Head of caudate nucleus (tissue), 42 donors: Measurements from ENCODE around the gene IGF2BP3.

Experiments
- DNase-seq, 42 donors: peaks; one replicate each; pipeline versions ENCODE4 v3.0.0 to v3.0.0-alpha.2; 2020 to 2021; ENCODE audit warnings: mixed read lengths in 7 of 42
- intact Hi-C: fragments of 100-400 bp; cut with DNase I; formaldehyde crosslinking; loops from one replicate; pipeline ENCODE4 v1.15.0; 2022

The IGF2BP3 gene

DNA sequence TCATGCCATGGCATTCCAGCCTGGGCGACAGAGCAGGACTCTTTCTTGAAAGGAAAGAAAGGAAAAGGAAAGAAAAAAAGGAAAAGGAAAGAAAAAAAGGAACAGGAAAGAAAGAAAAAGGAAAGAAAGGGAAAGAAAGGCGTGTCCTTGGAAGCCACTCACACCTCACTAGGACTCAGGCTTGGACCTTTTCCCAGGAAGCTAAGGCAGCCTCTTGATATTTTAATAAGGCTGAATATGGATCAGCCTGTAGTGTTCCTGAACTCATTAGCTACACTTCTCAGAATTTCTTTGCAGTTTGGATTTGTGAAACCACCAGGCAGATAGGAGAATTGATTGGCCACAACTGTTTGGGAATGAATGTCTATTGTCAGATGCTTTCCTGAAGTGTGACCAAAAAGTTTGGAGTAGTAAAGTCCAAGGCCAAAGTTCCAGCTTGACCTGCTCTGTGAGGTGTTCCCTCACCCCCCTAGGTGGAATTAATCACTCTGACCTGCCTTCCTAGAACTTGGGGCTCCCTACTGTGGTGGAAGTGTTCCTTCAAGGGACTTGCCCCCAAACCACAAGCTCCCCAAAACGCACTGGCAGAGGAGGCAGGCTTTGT is 178.2 kb downstream of the IGF2BP3 start:
- intact Hi-C loops, result no loop called here

DNA sequence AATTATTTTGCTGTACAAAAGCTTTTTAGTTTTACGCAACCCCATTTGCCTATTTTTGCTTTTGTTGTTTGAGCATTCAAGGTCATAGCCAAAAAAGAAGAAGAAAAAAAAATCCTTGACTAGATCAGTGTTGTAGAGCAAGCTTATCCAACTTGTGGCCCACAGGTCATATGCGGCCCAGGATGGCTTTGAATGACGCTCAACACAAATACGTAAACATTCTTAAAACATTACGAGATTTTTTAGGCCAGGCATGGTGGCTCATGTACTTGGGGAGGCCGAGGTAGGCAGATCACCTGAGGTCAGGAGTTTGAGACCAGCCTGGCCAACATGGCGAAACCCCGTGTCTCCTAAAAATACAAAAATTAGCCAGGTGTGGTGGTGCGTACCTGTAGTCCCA is 179.3 kb downstream of the IGF2BP3 start:
- intact Hi-C loops, result no loop called here

More for the DNA sequence above, 178.2 kb downstream of the IGF2BP3 start:
- no peak for DNase-seq

DNA sequence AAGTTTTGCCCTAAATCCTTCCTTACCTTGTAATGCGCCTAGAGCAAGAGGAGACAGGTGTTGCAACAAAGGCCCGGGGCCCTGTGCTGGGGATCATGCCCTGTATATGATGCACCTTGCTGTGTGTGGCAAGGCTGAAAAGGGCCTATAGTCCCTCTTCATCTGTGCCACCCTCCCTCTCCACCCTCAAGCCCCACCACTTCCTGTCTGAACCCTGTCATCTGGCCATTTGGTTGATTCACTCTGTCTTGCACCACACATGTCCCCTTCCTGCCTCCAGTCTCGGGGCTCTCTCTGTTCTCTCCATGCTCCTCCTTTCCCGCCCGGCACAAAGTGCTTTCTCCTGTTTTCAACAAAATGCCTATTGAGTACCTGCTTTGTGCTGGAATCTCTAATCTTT is 182.7 kb downstream of the IGF2BP3 start:
- intact Hi-C loops, result no loop called here
- DNase-seq, result no peak

More for the DNA sequence above, 179.3 kb downstream of the IGF2BP3 start:
- DNase-seq, result no peak

DNA sequence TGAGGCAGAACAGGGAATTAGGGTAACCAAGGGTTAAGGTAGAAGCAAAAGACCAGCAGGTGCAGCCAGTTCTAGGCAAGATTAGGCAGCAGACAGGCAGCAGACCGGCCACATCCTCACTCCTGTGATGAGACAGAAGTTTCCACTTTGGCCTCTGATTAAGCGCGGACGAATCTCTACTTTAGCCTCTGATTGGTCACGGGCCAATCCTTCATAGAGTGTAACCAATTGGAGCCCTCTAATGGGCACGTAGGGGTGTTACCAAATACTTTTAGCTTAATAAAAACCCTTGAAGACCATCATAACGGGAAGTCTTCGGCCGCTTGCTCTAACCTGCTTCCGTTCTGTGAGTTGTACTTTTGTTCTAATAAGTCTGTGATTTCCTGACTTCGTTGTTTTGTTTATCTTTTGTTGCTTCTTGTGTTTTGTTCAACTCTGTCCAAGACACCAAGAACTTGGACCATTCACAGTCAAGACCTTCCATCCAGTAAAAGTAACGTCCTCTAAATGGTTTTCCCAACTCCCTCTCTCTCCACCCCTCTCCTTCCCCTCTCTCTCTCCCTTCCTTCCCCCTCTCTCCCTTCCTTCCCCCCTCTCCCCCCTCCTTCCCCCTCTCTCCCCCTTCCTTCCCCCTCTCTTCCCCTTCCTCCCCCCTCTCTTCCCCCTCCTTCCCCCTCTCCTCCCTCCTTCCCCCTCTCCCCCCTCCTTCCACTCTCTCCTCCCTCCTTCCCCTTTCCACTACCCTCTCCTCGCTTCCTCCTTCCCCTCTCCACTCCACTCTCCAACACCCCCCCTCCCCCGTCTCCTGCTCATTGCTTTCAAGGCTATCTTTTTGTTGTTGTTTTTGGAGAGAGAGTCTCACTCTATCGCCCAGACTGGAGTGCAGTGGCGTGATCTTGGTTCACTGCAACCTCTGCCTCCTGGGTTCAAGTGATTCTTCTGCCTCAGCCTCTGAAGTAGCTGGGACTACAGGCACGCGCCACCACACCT is 184.3 kb downstream of the IGF2BP3 start:
- DNase-seq, result no peak
- intact Hi-C loops, result no loop called here

DNA sequence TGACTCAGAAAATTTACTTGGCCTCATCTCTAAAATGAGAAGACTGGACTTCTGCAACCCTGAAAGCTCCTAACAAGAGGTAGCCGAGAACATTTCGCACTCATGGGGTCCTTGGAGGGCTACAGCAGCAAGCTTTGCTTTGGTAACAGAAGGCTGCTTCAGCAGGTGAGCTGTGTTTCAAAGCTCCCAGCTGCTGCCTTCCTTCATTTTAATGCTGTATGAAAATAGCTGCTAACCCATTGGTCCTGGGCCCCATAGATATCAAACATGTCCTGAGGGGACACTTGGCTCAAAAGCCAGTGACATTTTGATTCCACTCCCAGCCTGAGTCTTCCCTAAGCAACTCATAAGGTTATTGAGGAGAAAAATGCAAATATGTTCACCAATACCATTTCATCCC is 185.4 kb downstream of the IGF2BP3 start:
- intact Hi-C loops, result no loop called here
- DNase-seq, result no peak

DNA sequence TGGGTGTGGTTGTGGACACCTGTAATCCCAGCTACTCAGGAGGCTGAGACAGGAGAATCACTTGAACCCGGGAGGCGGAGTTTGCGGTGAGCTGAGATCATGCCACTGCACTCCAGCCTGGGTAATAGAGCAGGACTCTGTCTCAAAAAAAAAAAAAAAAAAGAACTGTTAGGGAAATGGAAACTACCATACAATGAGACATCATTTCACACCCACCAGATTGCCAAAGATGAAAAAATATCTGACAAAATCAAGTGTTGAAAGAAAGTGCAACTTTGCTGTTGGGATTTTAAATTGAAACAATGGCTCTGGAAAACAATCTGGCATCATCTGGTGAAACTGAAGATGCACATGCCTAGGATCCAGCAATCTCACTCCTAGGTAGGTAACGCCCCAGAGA is 187.2 kb downstream of the IGF2BP3 start:
- intact Hi-C loops, result no loop called here
- DNase-seq, result no peak

DNA sequence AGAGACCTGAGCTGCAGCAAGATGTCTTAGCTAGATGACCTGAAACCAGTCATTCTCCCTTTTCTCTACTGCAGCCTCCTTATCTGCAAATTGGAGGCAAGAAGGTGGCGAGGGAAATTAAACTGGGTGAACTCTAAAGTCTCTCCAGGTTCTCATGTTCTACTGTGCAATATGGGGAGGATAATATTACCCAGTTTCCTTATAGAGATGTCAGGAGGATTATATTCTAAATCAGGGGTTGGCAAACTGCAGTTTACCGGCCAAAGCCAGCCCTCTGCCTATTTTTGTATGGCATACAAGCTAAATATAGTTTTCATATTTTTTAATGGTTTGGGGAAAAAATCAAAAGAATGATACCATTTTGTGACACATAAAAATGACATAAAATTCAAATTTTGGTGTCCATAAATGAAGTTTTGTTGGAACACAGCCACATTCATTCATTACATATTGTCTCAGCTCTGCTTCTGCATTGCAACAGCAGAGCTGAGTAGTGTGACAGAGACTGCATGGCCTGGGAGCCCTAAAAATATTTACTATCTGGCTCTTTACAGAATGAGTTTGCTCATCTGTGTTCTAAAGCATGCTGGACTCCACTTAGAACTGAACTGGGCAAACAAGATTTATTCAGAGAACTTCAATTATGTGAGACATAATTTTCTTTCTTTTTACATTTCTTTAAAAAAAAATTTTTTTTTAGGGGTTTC is 190.3 kb downstream of the IGF2BP3 start:
- no peak for DNase-seq
- intact Hi-C loops, result no loop called here

DNA sequence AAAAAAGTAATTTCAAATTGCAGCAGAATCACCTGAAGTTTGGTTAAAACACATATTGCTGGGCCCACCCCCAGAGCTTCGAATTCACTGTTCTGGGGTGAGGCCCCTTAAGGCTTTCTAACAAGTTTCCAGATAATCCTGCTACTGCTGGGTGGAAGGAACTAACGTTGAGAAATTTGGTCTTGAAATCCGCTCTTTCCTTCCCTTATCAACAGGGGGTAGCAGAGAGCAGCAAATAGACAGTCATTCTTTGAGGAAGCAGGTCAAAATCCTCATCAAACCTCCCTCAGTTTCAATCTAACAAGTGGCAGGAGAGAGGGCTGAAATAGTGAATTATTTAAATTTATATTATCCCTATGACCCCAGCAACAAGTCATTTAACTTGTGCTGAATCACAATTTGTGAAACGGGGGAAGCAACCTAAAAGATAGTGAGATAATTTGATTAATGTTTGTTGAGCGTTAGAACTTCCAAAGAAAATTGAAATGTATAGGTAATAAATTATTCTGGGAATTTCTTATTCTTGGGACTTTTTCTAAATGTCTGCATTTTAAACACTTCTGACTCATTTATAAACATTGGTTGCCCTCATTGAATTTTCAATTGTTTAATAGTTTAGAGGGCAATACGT is 192.8 kb downstream of the IGF2BP3 start:
- intact Hi-C loops, result no loop called here
- peak in 14 of 42 donors; percentile 4 to 66 (median 32) for DNase-seq

DNA sequence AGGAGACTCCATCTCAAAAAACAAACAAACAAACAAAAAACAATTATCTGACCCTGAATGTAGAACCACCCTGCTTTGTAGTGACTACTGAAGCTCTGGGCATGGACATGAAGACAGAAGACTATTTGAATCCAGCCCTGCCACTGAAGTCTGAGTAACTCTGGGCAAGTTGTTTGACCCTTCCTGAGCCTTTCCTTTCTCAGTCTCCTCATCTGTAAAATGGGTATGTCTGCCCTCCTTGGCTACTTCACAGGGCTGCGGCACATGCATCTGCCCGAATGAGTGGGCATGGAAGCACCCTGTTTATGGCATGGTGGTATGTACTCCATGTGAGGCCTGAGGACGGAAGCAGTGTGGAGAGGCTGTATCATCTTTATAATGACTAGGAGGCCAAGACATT is 193.3 kb downstream of the IGF2BP3 start:
- intact Hi-C loops, result no loop called here

DNA sequence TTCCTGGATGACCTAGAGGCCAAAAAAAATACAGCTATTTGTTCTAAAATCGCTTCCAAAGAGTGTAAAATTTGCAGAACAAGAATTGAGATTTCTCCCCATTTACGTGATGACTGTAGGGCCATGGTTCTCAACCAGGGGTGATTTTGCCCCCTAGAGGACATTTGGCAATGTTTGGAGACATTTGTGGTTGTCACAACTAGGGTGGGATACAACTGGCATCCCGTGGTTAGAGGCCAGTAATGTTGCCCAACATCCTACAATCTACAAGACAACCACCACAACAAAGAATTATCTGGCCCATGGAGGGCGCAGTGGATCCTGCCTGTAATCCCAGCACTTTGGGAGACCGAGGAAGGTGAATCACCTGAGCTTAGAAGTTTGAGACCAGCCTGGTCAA is 193.9 kb downstream of the IGF2BP3 start:
- intact Hi-C loops, result no loop called here
- no peak for DNase-seq

More for the DNA sequence above, 193.3 kb downstream of the IGF2BP3 start:
- DNase-seq, result no peak

DNA sequence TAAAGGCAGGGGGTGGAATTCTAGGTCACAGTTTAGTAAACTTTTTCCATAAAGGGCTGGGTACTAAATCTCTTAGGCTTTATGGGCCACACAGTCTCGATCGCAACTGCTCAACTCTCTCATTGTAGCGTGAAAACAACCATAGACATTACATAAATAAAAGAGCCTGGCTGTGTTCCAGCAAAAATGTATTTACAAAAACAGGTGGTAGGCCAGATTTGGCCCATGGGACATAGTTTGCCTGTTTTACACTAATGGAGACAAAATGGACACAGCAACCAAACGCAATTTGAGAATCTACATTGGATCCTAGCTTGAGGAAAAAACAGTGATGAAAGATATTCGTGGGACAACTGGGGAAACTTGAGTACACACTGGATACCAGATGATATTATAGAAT is 194.4 kb downstream of the IGF2BP3 start:
- intact Hi-C loops, result no loop called here
- no peak for DNase-seq

DNA sequence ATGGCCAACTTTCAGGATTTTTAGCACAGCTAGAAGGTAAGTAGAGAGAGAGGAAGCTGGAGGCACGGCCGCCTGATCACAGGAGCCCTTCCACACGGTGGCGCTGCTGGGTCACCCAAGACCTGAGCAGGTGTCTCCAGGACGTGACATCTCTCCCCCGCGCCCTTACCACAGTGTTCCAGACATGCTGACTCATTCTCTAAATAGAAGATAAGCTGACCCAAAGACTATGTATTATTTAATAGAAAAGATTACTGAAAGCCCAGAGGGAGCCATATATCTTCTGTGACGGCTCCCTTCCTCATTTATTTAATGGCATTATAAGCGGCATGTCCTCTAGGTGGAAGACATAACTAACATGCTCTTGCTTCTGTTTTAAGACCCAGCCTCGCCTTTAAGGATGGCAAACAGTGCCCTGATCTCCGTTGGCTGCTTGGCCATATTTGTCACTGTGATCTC is 197.1 kb downstream of the IGF2BP3 start:
- intact Hi-C loops, result no loop called here
- DNase-seq, result peak; percentile 46 to 83 (median 66)

DNA sequence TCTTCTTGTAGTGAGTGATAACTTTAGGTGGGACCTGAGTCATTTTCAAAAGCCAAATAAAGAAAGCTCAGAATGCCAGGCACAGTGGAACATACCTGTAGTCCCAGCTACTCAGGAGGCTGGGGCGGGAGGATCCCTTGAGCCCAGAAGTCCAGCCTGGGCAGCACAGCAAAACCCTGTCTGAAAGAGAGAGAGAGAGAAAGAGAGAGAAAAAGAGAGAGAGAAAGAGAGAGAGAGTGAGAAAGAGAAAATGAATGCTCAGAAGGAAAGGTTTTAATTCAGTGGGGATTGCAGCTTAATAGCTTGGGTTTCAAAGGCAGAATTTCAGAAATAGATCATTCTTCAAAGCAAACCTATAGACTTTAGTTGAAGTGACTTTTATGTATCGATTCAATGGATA is 198.0 kb downstream of the IGF2BP3 start:
- intact Hi-C loops, result no loop called here
- DNase-seq, result no peak

DNA sequence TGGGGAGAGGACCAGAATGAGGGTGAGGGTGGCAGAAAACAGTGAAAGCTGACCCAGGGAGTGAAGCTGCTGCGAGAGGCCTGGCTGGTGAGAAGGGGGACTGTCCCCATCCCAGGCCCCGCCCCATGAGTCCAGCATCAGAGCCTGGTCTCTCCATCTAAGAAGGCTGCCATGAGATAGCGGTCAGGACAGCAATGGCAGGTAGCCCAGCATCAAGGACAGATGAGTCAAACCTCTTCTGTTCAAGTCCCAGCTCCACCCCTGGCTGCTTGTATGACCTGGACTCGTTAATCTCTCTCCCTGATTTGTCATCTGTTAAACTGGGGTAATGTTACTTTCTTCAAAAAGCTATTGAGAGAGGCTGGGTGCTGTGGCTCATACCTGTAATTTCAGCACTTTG is 201.5 kb downstream of the IGF2BP3 start:
- DNase-seq, result no peak
- intact Hi-C loops, result no loop called here

DNA sequence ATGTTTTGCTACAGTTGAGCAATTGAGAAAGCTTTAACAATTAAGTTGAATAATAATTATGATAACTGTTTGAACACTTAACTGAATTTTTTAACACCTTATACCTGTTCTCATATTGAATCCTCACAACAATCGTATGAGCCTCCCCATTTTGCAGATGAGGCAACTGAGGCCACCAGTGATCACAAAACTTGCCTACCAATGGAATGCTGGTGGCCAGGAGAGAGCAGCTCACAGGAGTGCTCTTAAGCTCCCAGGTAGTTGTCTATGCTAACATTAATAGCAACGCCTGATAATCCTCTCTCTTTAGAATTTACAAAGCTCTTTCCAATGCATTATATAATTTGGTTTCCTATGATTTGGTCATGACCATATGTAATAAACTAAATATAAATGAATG is 202.1 kb downstream of the IGF2BP3 start:
- intact Hi-C loops, result no loop called here
- no peak for DNase-seq

DNA sequence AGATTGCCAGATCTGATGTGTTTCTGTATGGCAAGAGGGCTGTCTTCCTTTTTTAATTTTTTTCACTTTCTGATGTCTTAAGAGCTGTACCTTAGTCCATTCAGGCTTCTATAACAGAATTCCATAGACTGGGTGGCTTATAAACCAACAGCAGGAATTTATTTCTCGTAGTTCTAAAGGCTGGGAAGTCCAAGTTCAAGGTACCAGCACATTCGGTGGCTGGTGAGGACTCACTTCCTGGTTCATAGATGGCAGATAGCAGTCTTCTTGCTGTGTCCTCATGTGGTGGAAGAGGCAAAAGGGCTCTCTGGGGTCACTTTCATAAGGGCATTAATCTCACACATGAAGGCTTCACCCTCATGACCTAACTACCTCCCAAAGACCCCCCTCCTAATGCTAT is 202.9 kb downstream of the IGF2BP3 start:
- no peak for DNase-seq
- intact Hi-C loops, result no loop called here

DNA sequence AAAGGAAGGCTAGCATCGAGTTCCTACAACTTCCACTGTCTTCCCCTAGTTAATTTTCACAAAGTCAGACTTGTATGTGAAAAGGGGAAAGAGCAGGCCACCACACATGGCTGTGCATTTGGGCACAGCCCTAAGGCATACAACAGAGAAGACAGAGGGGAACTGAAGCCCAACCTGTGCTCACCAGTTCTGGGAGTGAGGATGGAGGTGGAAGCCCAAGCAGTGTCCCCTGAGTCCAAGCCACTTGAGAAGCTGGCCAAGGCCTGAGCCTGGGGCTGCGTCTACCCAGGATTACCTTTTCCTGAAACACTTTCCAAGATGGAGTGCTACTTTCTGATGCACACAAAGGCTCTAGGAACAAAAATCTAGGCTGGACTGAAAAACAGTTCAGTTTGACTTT is 203.4 kb downstream of the IGF2BP3 start:
- DNase-seq, result no peak
- intact Hi-C loops, result no loop called here

DNA sequence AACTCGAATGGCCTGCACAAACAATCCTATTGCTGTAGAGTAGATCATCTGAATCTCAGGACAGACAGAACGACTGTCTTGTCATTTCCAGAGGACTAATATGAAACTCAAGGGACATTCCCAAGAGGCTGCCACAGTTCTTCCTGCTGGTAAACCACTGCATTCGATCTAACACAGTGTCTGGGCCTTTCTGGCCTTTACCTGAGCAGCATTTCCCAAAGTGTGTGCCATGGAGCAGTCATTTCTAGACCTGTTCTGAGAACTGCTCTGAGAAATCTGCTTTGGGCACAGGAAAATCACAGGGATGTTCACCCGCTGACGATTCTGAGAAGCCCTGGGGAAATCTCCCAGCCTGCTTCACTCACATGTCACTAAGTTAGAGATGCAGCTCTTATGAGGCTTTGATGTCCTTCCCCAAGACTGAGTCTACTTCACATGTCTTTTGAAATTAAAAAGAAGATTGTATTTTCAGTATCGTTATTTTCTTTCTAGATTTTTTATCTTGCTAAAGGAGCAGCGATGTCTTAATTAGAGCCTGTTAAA is 205.3 kb downstream of the IGF2BP3 start:
- intact Hi-C loops, result no loop called here
- DNase-seq, result no peak

DNA sequence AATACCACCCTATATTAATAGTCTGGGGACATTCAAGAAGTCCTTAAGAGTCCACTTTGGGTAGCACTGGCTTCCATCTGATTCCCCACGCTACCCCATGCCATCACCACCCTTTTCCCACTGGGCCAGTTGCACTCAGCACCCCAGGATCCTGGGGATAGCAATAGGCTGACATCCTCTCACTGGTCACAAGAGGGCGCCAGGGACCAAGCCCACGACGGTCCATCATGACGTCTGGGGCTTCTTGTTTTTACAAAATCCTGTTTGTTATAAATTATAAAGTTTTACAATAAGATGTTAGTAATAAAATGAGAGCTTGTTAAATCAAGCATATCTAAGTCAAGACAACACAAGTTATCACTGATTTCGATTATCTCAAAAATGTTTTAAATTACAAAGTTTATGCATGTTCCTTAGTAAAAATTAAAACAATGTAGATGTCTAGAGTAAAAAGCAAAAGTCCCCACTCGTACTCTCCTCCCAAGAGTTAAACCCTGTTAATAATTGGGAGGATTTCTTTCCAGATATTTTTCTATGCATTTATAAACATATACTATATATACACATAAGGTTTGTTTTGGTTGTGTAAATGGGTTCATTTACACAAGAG is 208.3 kb downstream of the IGF2BP3 start:
- intact Hi-C loops, result no loop called here
- DNase-seq, result peak in 41 of 42 donors; percentile 22 to 82 (median 61)
